GM12874 (cell line): ENCODE results near the gene CDNF.

Source experiments
- CTCF ChIP-seq: IDR thresholded peaks from 2 replicates; pipeline ENCODE4 v1.5.1; 2011; ENCODE audit warnings: low read depth, mild to moderate bottlenecking, control low read depth, low read length, moderate library complexity; ENCODE audit not compliant: insufficient read depth

CDNF gene

GRCh38 chr10:14837757-14838581, at the start of gene CDNF, which contains the start of the genes HSPA14 and MSANTD7:
Gene CDNF (minus strand): TSS chr10:14838037. CDS start chr10:14837946, 91 bp downstream.
Gene HSPA14 (plus strand): TSS chr10:14838306. CDS start chr10:14838403, 97 bp downstream.
Gene MSANTD7 (plus strand): TSS chr10:14838306. CDS start chr10:14842285, 3,979 bp downstream.
- no peak for TF ChIP-seq CTCF

DNA sequence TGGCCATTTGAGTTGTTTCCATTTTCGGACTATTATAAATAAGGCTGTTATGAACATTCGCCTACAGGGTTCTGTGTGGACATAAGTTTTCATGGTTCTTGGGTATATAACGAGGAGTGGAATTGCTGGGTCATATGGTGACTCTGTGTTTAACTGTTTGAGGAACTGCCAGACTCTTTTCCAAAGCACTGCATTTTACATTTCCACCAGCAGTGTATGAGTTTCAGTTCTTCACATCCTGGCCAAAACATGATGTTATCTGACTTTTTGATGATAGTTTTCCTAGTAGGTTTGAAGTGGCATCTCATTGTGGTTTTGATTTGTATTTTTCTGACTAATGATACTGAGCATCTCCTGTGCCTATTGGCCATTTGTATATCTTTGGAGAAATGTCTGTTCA, 46.2 kb upstream of the CDNF start:
- no peak for TF ChIP-seq CTCF

DNA sequence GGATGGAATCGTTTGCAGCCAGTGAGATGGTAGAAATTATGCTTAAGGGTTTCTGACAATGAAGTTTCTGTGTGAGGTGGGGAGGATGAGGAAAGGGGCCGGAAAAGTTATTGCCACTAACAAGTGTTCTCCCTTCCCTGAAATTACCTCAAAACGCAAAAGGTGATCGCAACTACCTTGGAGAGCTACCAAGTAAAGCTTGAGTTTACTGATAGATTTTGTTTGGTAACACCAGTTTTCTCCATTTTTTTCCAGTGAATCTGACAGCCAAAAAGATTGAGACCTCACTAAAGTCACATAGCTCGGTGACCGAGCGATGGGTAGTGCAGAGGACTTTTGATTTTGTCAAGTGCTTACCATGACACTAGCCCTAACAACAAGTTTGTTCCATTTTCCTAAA, 42.4 kb upstream of the CDNF start:
- no peak for TF ChIP-seq CTCF

DNA sequence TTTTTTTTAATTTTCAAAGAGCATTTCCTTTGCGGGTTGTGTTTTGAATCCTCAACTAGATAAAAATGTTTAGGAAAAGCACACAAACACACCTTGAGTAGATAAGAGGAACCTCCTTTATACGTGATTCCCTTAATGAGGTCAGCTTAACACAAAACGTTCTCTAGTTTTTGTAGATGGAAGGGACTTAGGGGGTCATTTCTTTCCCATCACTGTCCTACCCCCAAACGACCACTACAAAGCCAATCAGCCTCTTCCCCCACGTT, 42.0 kb upstream of the CDNF start:
- TF ChIP-seq CTCF: no peak

DNA sequence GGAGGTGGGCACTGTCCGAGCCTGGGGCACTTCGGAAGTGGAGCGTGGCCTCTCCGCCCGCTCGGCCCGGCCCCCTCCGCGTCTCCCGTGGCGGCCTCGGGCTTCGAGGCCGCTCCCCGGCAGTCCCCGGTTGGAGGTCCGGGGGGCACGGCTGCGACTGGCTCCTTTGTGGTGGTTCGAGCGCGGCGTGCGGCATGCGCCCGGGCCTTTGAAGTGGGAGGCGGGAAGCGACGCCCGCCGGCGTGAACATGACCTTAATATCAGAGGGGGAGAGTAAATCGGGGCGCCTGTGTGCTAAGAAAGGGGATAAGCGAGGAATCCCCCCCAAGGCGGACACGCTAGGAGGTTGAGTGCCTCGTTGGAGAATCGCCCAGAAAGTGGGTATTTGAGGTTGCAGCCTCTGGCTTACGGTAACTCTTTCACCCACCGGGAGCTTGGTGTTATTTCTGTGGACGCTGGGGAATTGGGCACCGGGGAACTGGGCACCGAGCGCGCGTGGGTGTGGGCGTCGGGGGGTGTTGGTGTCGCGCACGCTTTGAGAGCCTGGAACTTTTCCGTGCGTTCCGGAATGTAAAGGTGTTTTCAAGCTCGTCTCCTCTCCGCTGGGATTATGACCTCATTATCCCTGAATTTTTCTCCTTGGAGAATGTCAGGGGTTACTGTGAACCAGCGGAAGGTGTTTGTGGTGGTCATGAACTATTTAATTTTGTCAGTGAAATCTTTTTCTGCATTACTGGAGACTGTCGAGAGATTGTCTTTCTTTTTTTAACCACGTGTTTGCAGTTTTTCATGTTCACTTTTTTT, 41.5 kb upstream of the CDNF start:
- TF ChIP-seq CTCF: no peak

GRCh38 chr10:14878266-14879123, 40.7 kb upstream of the CDNF start, which contains the start of gene SUV39H2:
Gene SUV39H2 (plus strand): TSS chr10:14878866. CDS start chr10:14878889, 23 bp downstream.
- TF ChIP-seq CTCF: no peak

- no peak for TF ChIP-seq CTCF
Observed at GRCh38 chr10:14876764-14877163, 38.9 kb upstream of the CDNF start.
